ENCODE data around the gene SIGLEC5. TPM values are rescaled to one million over a fixed set of nuclear protein-coding genes. Genes with fewer than 3 reads are reported as not detected.

Gene SIGLEC5
- total and polyA plus RNA-seq, 2 of the 13 experiments (the other 11 are each of a cell fraction or from before 2014, with no cell fraction given), result not detected

DNA sequence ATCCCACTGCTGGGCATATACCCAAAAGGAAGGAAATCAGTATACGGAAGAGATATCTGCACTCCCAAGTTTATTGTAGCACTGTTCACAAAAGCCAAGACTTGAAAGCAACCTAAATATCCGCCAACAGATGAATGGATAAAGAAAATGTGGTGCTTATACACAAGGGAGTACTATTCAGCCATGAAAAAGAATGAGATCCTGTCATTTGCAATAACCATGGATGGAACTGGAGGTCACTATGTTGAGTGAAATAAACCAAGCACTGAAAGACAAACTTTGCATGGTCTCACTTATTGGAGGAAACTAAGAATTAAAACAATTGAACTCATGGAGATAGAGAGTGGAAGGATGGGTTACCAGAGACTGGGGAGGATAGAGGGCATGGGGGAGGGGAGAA lies 23.0 kb upstream of the SIGLEC5 start:
- intact Hi-C loops (cut with micrococcal nuclease; ENCODE audit: unreplicated experiment), result no loop called here
- WGBS (ENCODE audit: low lambda C conversion rate), result 16% methylated on average over 2 of the region's 2 CpGs
- H4K20me1 ChIP-seq (ENCODE audit: insufficient read depth, low read length), result no peaks in the 10 kb centered on the region

DNA sequence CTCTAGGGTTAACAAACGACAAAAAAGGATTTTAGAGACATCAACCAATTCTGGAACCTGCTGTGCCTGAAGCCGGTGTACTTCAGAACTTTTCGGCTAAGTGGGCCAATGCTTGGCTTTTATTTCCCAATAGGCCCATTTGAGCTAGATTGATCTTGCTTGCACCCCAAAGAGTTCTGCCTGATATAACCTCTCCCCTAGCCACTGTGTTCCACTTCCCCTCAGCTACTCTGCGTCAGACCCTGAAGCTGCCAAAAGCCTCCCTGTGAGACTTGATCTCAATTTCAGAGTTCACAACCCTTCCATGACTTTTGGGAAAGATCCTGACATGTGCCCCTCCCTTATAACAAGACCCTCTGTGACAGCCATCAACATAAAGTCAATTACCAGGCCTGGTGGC lies 22.1 kb upstream of the SIGLEC5 start:
- intact Hi-C loops (cut with micrococcal nuclease; ENCODE audit: unreplicated experiment), result no loop called here
- in situ Hi-C loops (cut with HindIII; ENCODE audit: extremely low pct_ligation_motif_present, low pct_unique_long_range_greater_than_20kb), result loop anchor here (10.0 kb wide), 1 partner anchor 177 kb away; the partner anchor contains the start of gene CEACAM18

More for the DNA sequence above, 23.0 kb upstream of the SIGLEC5 start:
- Histone ChIP-seq H3K4me2 (ENCODE audit: low read depth, low read length) (no peak overlapping the region), H3K36me3 (replicated peaks in 1 of 2; ENCODE audit: control insufficient read depth in 1 of 2, insufficient read depth in 2 of 2, low read length in 2 of 2) (no peaks in the 10 kb centered on the region), H3K27me3 (ENCODE audit: control insufficient read depth in 1 of 2, insufficient read depth in 2 of 2, low read length in 2 of 2) (no peaks in the 10 kb centered on the region), H3K27ac (ENCODE audit: extremely low read length, insufficient read depth, low read length) (no peak overlapping the region), H3K79me2 (ENCODE audit: insufficient read depth, low read length) (no peaks in the 10 kb centered on the region), H3K4me3 (replicated peaks in 1 of 3; ENCODE audit: insufficient read depth in 1 of 3, low read depth in 2 of 3, low read length in 3 of 3) (no peak overlapping the region), H3K4me1 (ENCODE audit: insufficient read depth, low read length) (no peaks in the 10 kb centered on the region), H3K9me3 (ENCODE audit: low read length) (no peaks in the 10 kb centered on the region), H2AFZ (ENCODE audit: low read length) (no peak overlapping the region), H3K9ac (ENCODE audit: insufficient read depth, low read depth, low read length) (no peak overlapping the region)
- no peak for TF ChIP-seq RAD51 (IDR thresholded peaks at IDR 0.05; ENCODE audit: borderline replicate concordance)
- in situ Hi-C loops (cut with HindIII; ENCODE audit: extremely low pct_ligation_motif_present, low pct_unique_long_range_greater_than_20kb), result loop anchor here (10.0 kb wide), 1 partner anchor 178 kb away; the partner anchor contains the start of gene CEACAM18
- no TSS peak for BruUV-seq (replicated peaks)
- FAIRE-seq (no peak), DNase-seq (ENCODE audit: low spot score) (no peak), ATAC-seq (no peak)
- ChIA-PET POLR2A (no interaction called here), CTCF (ENCODE audit: low intra/inter-chr PET ratio, low total read pairs) (no interaction called here)

More for the DNA sequence above, 22.1 kb upstream of the SIGLEC5 start:
- DNase-seq (ENCODE audit: low spot score) (no peak), ATAC-seq (no peak), FAIRE-seq (no peak)
- no peaks in the 10 kb centered on the region for H3K36me3 ChIP-seq (replicated peaks in 1 of 2; ENCODE audit: control insufficient read depth in 1 of 2, insufficient read depth in 2 of 2, low read length in 2 of 2)
- WGBS (ENCODE audit: low lambda C conversion rate), result 31% methylated on average over 4 of the region's 4 CpGs
- no peak overlapping the region for H3K9ac ChIP-seq (ENCODE audit: insufficient read depth, low read depth, low read length)
- H2AFZ ChIP-seq (ENCODE audit: low read length), result no peak overlapping the region
- ChIA-PET CTCF (ENCODE audit: low intra/inter-chr PET ratio, low total read pairs) (no interaction called here), POLR2A (no interaction called here)
- BruUV-seq (replicated peaks), result no TSS peak
- H3K27me3 ChIP-seq (ENCODE audit: control insufficient read depth in 1 of 2, insufficient read depth in 2 of 2, low read length in 2 of 2), result no peaks in the 10 kb centered on the region
- TF ChIP-seq, protein P1, sequence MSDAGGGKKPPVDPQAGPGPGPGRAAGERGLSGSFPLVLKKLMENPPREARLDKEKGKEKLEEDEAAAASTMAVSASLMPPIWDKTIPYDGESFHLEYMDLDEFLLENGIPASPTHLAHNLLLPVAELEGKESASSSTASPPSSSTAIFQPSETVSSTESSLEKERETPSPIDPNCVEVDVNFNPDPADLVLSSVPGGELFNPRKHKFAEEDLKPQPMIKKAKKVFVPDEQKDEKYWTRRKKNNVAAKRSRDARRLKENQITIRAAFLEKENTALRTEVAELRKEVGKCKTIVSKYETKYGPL (CRISPR knock-in tag; IDR thresholded peaks at IDR 0.05), result no peak
- TF ChIP-seq ZBTB42 (CRISPR knock-in tag; IDR thresholded peaks at IDR 0.05) (no peak), BHLHE40 (IDR thresholded peaks at IDR 0.05; ENCODE audit: low read length) (no peak), TOPORS (CRISPR knock-in tag; IDR thresholded peaks at IDR 0.05) (no peak), ZNF670 (CRISPR knock-in tag; IDR thresholded peaks at IDR 0.05; ENCODE audit: borderline replicate concordance) (no peak), ZMYM2 (CRISPR knock-in tag; IDR thresholded peaks at IDR 0.05) (no peak), FOXP1 (IDR thresholded peaks at IDR 0.05) (no peak), FOXP1 (CRISPR knock-in tag; IDR thresholded peaks at IDR 0.05) (no peak), ZNF160 (CRISPR knock-in tag; IDR thresholded peaks at IDR 0.05) (no peak), TBL1XR1 (IDR thresholded peaks at IDR 0.05; ENCODE audit: borderline replicate concordance, low read length, partially characterized antibody) (no peak), ZBTB7A (CRISPR knock-in tag; IDR thresholded peaks at IDR 0.05) (no peak), SSRP1 (CRISPR knock-in tag; IDR thresholded peaks at IDR 0.05) (no peak), ZNF564 (CRISPR knock-in tag; IDR thresholded peaks at IDR 0.05) (no peak)
- TF ChIP-seq, protein P2, sequence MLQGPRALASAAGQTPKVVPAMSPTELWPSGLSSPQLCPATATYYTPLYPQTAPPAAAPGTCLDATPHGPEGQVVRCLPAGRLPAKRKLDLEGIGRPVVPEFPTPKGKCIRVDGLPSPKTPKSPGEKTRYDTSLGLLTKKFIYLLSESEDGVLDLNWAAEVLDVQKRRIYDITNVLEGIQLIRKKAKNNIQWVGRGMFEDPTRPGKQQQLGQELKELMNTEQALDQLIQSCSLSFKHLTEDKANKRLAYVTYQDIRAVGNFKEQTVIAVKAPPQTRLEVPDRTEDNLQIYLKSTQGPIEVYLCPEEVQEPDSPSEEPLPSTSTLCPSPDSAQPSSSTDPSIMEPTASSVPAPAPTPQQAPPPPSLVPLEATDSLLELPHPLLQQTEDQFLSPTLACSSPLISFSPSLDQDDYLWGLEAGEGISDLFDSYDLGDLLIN (CRISPR knock-in tag; IDR thresholded peaks at IDR 0.05; ENCODE audit: borderline replicate concordance), result no peak
- TF ChIP-seq, protein P3, sequence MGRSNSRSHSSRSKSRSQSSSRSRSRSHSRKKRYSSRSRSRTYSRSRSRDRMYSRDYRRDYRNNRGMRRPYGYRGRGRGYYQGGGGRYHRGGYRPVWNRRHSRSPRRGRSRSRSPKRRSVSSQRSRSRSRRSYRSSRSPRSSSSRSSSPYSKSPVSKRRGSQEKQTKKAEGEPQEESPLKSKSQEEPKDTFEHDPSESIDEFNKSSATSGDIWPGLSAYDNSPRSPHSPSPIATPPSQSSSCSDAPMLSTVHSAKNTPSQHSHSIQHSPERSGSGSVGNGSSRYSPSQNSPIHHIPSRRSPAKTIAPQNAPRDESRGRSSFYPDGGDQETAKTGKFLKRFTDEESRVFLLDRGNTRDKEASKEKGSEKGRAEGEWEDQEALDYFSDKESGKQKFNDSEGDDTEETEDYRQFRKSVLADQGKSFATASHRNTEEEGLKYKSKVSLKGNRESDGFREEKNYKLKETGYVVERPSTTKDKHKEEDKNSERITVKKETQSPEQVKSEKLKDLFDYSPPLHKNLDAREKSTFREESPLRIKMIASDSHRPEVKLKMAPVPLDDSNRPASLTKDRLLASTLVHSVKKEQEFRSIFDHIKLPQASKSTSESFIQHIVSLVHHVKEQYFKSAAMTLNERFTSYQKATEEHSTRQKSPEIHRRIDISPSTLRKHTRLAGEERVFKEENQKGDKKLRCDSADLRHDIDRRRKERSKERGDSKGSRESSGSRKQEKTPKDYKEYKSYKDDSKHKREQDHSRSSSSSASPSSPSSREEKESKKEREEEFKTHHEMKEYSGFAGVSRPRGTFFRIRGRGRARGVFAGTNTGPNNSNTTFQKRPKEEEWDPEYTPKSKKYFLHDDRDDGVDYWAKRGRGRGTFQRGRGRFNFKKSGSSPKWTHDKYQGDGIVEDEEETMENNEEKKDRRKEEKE (IDR thresholded peaks at IDR 0.05), result no peak
- no peaks in the 10 kb centered on the region for H3K79me2 ChIP-seq (ENCODE audit: insufficient read depth, low read length)
- no peak overlapping the region for H3K27ac ChIP-seq (ENCODE audit: extremely low read length, insufficient read depth, low read length)
- H3K4me1 ChIP-seq (ENCODE audit: insufficient read depth, low read length), result no peaks in the 10 kb centered on the region
- H3K4me3 ChIP-seq (replicated peaks in 1 of 3; ENCODE audit: insufficient read depth in 1 of 3, low read depth in 2 of 3, low read length in 3 of 3), result no peak overlapping the region
- H3K9me3 ChIP-seq (ENCODE audit: low read length), result no peaks in the 10 kb centered on the region
- no peaks in the 10 kb centered on the region for H4K20me1 ChIP-seq (ENCODE audit: insufficient read depth, low read length)
- H3K4me2 ChIP-seq (ENCODE audit: low read depth, low read length), result no peak overlapping the region
